Keratinocyte (primary cell): Measurements from ENCODE around the gene FTO.

Experiments
- CTCF ChIP-seq, 3 experiments: IDR thresholded peaks in 1 of 3; conservative IDR thresholded peaks in 1 of 3; optimal IDR thresholded peaks in 1 of 3; 2 replicates in 2 of 3; 3 replicates in 1 of 3; pipeline versions ENCODE3 to v1.5.1; 2011; ENCODE audit warnings: low read length in 3 of 3, mild to moderate bottlenecking in 3 of 3, moderate library complexity in 2 of 3, control low read depth in 1 of 3, inconsistent platforms in 1 of 3; ENCODE audit not compliant: insufficient read depth in 2 of 3; ENCODE audit errors: extremely low read depth in 1 of 3
- EZH2 ChIP-seq: IDR thresholded peaks from one replicate; pipeline ENCODE4 v1.6.1; 2012; ENCODE audit warnings: inconsistent platforms, mild to moderate bottlenecking, low read length, moderate library complexity

GRCh38 chr16:53974484-53975080, 270.6 kb downstream of the FTO start:
- no peak for TF ChIP-seq CTCF (optimal IDR thresholded peaks at IDR 0.05 in 1 of 3, IDR thresholded peaks at IDR 0.05 in 1 of 3, conservative IDR thresholded peaks at IDR 0.05 in 1 of 3; ENCODE audit: extremely low read depth in 1 of 3, insufficient read depth in 2 of 3, low read length in 3 of 3)
- TF ChIP-seq EZH2: no peak
